HG03139 (cell line): ENCODE results near the gene KRT78.

ENCODE experiments used
- ATAC-seq: cut with Tn5 transposase; IDR thresholded peaks from one replicate; pipeline ENCODE4 v1.9.1; 2021; ENCODE audit not compliant: unreplicated experiment

KRT78 gene

DNA sequence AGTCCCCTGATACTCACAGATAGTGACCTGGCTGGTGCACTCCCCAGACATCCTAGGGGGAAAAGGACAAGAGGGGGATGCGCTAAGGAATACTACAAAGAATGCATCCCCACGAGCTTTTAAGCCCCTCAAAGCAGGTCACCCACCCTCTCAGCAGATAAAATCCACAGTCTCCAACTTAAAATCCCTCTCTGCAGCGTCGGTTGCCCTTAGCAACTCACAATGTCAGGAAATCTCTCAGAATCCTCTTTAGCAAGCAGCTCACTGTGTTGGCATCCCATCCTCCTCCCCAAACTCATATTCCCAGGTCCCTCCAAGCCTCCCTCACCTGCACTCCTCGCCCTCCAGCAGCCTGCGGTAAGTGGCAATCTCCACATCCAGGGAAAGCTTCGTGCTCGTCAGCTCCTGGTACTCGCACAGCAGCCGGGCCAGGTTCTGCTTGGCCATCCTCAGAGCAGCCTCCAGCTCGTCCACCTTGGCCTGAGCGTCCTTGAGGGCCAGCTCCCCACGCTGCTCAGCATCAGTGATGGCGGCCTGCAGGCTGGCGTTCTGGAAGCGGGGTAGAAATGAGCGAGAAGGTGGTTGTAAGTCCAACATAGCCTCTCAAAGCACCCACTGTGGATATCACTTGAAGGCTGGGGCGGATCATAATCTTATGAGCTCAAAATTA, 9.2 kb downstream of the KRT78 start:
- ATAC-seq: no peak

DNA sequence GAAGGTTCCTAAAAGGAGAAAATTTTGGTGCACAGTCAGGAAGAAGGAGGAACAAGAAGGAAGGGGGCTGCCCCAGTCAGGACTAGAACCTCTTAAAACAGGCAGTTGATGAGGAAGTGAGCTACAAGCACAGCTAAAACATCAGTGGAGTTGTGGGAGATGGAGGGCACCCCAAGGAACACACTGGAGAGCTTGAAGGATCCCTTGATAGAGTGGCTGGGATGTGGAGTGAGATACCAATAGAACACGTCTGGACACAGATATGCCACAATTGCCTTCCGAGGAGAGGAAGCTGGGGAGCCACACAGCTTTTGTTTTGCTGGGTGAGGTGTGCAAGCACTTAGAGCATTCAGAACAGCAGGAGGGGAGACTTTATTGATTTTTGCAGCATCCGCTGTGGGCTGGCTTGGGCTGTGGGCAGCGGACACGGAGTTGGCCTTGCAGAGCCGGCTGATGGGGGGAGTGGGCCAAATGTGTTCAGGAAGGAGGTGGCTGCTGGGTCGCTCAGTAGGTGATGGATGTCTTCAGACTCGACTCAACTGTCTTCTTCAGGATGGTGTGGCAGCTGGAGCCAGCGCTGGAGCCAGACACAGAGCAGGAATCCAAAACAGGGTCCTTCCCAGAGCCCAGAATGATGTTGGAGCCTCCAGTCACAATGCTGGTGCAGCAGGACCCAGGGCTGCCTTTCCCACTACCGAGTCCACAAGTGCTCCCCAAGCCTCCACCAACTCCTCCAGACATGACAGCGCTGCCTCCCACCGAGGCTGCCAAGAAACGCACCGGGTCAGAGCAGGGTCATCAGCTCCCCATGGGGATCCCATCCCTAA, 10.0 kb downstream of the KRT78 start:
- no peak for ATAC-seq

DNA sequence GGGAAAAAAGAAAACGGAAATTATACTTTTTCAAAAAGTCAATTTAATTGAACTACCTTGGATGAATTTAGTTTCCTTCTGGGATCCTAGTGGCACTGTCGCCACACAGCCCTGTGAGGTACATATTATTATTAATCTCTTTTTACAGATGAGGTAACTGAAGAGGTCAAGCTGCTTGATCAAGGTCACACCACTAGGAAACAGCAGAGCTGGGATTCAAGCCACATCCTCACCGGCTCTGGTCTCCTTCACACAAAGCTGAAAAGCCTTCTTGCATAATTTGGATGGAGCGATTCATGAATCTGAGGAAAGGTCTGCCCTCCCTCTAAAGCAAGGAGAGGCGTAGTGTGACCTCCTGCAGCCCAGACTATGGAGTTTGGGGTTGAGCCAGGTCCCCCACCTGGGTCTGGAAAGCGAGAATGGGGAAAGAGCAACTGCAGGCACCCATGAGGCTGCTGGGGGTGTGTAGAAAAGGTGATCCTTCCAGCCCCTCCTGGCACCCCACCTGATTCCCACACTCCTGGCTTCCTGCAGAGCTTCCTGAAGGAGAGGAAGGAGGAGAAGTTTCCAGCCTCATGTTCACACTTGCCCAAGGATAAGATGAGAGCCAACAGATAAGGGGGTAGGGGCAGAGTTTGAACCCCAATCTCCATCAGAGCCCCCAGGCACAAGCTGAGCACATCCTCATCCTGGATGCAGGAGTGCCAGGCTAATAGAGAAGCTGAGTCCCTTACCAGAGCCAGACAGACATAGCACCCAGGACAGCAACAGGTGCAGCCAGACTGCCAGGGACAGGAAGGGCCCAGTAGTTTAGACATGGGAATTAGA, 10.8 kb downstream of the KRT78 start:
- no peak for ATAC-seq

DNA sequence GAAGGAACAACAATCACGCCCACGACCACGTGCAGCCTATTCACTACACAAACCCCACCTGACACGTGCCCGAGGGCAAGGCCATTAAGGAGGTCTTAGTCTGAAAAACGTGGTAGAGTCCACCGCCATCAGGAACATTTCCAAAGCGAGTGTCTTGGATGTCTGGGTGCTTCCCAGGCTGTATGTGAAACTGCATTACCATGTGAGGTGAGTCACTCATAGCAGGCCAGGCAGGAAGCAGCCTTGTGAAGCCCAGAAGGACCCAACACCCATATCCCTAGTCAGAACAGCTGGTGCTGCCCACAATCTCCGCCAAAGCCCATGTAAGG, 11.4 kb downstream of the KRT78 start:
- no peak for ATAC-seq

DNA sequence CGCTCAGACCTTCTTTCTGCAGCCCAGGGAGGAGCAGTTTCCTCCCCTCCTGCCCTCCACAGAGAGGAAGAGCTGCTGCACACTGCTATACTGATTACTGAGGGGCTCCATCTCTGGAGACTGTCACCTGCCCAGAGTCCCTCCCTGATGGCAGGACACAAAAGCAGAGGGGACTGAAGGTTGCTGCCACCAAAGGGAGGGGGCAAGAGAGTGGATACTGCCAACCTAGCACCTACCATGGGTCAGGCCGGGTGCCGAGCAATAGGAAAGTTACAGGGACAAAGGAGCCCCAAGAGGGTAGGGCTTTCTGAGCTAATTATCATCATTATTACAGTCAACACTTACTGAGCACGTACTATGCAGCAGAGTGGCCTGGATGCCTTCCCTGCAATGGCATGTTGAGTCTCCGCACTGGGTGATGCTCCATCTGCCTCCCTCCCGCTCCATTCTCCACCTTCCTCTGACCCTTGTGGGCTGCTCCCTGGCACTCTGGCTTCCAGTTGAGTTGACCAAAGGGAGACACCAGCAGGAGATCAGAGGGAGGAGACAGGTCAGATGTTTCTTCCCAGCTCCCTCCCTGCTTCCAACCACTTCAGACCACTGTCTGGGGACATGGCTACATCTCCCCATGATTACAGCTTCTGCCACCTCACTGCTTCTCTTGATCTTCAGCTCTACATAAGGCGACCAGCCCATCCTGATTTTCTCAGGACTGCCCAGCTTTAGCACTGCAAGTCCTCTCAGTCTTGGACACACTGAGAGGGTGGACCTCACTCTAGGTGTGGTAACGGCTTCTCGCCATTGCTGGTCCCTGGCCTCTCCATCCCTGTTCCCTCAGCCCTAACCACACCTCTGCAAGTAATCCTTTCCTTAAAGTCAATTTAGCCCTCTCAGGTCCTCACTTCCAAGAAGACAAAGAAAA, 12.0 kb downstream of the KRT78 start:
- ATAC-seq: no peak

DNA sequence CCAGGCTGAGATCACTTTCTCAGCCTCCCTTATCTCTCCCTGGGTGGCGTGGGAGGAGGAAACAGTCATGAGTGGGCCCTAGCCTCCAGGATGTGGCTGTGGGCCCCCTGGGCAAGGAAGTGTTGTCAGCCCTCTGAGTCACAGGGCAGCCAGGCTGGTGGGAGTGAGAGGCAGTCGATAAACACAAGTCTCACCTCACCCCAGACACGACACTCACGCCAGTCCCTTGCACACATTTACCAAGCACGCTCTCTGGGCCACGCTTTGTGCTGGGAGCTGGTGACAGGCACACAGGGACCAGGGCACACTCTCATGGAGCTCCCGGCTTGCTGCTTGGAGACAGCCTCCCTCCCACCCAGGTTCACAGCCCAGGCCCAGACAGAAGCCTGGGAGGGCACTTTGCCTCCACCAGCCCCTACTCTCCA, 12.7 kb downstream of the KRT78 start:
- no peak for ATAC-seq

DNA sequence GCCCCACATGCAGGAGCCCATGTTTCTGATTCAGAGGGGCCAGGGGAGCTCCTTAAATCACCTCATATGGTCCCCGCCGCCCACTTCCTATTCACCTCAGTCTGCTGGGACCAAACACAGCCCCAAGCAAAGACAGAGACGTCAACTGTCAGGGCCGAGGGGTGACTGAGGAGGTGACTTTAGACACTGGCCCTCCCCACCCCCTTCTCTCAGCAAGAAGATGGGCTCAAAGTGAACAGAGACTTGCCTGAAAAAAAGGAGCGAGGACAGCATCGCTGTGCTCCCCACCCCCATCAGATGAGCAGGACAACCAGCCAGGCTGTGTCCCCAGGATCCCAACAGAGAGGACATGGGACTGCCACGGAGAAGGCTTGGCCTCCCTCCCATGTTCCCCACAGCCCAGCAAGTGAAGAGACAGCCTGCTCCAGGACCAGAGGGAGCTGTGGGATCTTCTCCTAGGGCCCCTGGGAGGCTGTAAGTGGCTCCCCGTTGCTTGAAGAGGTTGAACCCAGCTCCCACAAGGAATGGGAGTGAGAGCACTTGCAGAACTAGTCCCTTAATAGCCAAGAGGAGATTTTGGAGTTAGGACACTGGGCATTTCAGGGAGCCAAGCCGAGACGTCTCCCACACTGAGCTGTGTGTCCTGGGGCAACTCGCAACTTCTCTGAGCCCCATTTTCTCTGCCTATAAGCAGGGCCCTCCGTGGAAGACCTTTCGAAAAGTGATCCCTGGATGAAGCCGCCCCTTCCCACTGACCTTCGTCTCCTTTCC, 13.3 kb downstream of the KRT78 start:
- ATAC-seq: no peak

DNA sequence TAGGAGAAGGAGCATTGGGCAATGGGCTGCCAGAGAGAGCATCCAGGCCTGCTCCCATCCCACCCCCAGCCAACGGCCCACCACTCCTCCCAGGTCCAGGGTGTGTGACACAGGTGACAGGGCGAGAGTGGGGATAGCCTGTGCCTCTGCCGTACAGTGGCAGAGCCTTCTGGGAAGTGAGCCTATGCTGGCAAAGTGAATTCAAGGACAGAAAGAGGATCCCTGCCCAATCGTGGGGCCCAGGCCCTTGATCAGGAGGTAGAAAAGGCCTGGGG, 14.1 kb downstream of the KRT78 start:
- ATAC-seq: no peak

DNA sequence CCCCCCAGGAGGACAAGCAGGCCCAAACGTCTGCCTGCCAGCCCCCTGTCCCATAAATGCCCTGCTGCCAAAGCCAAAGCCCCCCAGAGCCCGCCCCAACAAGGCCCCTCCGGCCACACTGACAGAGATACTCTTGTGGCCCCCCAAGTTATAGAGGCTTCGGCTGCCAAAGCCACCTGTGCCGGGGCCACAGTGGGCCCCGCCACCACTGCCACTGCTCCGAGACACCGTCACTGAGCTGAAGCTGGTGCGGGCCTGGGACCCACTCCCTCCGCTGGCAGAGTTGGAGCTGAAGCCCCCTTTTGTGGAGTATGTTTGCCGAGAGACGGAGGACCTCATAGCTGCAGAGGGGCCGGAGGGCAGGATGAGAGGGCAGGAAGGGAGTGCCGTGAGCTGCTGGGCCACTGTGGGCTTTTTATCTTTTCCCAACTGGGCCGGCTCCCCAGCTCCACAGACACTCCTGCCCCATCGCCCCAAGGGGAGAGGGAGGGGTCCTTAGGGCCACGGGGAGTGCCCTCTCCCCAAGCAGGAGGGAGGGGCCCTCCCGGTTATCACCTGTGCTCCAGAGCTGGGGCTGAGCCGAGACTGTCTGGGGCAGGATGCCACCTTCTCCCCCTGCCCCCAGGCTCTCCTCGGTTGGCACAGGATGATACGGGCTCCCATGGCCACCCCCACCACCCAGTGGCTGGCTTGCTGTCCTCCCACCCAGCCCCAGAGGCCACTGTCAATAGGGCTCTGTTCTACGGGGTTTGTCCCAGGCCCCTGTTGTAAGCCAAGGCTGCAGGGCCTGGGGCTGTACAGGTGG, 14.7 kb downstream of the KRT78 start, which contains the start of gene KRT79:
KRT79 (minus strand) TSS at position 390 of the 805 bp plus-strand sequence; CDS start at position 339, 51 bp downstream.
- ATAC-seq: no peak

DNA sequence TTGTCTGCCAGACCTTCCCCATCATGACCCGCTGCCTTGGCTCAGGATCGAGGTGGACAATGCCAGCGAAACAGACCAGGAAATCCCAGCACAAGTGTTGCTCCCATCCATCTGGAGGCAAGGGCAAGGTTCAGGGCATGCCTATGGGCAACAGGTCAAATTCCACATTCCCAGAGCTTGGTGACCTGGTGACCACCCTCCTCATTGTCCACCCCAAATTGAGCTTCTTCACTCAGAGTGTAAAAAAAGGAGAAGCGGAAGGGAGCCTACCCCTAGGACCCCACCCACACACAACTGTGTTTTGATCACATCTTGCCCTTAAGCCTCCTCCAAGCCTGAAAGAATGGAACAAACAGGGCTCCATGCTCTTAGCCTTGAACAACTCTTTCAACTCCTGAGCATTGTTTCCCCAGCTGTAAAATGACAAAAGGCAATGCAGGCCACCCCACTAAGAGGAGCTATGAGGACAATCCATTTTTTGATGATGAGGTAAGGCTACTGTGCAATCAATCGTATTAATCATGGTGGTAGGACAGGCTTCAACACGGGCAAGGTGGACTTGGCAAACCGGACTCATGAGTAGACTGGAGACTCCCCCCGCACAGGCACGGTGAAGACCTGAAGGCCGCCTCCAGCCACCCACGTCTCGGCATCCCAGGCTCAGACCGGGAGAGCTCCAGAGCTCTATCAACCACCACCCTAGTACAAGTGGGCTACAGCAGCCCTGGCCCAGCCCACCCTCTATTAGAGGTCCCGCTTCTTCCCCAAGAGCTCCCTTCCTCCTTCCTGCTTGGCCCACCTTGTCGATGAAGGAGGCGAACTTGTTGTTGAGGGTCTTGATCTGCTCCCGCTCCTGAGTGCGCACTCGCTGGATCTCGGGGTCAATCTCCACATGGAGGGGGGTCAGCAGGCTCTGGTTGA, 15.5 kb downstream of the KRT78 start:
- ATAC-seq: no peak

DNA sequence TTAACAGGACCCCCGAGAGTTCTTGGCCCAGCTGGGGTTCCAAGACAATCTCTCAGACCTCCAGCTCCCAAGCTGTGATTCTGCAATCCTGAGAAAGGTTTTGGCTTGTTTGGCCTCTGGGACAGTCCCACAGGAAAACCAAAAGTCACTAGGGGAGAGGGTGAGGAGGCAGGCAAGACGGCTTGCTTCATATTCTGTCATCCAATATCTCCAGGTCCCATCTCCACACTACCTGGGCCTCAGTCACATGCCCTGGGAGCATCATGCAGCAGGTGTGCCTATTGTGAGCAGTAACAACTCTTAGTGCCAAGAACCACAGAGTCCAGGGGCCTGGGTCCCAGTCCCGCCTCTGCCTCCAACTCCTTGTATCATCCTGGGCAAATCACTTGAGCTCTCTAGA, 16.3 kb downstream of the KRT78 start:
- ATAC-seq: no peak

DNA sequence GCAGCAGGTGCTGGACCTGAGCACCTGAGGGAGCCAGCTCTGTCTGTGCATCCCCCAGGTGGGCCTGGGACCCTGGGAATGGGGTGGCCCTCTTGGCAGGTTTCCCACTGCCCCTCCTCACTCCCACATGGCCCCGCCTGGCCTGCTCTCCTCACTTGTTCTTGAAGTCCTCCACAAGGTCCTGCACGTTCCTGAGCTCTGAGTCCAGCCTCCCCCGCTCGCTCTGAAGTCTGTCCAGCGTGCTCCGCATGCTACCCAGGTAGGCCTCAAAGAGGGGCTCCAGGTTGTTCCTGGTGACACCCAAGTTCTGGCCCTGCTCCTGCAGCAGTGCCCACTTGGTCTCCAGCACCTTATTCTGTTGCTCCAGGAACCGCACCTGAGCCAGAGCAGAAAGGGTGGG, 17.5 kb downstream of the KRT78 start:
- ATAC-seq: no peak

DNA sequence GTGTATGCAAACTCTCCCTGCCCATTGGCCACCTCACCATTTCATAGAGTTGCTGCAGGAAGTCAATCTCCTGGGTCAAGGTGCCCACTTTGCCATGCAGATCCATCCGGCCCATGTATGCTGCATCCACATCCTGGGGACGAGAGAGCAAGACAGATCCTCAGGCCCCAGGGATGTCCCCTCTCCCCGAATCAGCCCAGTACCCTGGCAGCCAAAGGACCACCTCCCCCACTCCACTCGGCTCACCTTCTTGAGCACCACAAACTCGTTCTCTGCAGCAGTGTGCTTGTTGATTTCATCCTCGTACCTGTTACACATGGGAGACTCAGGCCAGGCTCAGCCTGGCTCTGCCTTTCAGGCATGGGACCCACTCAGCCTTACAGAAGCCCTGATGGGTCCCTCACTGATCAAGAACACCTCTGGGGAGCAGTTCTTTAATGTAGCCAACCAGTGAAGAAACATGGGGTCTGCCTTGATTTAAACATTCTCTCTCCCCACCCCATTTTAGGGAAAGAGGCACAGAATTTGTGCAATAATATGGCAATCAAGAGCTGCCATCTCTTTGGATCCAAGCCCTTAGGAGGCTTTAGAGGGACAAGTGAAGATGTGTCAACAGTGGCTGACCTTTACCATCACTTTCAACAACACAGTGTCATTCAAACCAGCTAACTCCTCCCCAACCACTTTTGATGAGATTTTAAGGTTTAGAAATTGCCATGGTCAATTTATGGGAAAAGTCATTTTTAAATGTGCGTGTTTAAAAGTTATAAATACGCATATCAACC, 18.6 kb downstream of the KRT78 start:
- no peak for ATAC-seq

DNA sequence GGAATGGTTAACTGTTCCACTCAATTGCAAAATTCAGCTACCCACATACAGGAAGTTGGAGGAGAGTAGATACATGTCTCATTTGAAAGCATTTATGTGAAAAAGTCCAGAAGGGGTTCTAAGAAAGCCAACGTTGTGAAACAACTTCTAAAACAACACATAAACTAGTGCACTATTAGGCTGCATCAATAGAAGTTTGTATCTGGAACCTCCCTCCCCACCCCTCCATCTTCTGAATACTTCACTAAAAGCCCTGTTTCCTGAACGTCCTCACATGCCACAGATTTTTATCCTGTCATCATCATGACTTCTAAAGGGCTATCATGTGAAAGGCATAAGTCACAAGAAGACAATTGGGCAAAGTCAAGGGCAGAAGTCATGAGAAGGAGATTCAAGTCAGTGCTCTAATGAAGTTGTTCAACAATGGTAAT, 20.2 kb downstream of the KRT78 start:
- ATAC-seq: no peak

DNA sequence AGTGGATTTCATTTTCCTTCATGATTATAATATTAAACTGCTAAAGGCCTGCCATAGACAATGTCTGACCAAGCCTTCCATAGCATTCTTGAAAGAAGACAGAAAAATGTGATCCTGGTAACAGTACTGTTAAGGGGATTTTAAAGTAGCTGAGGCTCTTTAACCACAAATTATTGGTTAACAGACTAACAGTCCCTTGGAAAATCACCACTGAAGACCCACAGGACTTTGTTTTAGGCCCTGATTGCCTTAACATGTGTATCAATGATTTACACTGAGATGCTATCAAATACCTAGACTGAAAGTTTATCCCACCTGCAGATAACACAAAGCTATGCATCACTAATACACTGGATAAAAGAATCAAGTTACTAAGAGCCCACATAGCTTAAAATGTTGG, 20.6 kb downstream of the KRT78 start:
- no peak for ATAC-seq

DNA sequence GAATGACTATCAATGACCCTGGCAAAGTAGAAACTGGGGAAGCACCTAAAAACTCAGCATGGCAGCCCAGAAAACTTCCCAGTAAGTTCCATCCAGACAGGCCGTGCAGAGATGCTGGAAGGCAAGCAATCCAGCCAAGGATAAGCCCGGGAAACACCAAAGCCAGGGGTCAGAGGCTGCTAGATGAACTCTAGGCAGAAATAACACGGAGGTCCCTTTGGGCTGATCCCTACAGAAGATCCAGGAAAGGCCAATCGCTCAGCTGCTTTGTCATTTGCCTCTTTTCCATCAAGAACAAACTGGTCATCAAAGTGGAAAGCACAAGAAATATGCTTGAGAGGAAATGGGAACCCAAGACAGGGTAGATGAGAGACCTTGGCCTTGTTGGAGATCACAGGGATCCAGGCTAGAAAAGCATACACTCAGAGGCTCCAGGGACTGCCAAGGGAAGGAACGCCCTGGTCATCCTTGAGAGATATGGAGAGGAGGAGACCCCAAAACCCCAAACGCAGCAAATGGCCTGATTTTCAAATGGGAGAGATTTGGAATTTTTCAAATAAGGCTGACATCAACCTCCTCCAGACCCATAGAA, 21.2 kb downstream of the KRT78 start:
- ATAC-seq: no peak
